BE2C (cell line): ENCODE data around the gene MAPK4.

Experiments
- DNase-seq: peaks from one replicate; pipeline ENCODE4 v3.0.0-alpha.2; 2020
- H3K27me3 ChIP-seq: fragments of 250-450 bp; sonication (Bioruptor Pico); 2 replicates; pipeline ENCODE4 v1.5.1; 2020; ENCODE audit warnings: mild to moderate bottlenecking
- H3K36me3 ChIP-seq: fragments of 250-450 bp; sonication (Bioruptor Pico); 2 replicates; pipeline ENCODE4 v1.5.1; 2020; ENCODE audit warnings: mild to moderate bottlenecking
- H3K4me1 ChIP-seq: fragments of 250-450 bp; sonication (Bioruptor Pico); 2 replicates; pipeline ENCODE4 v1.5.1; 2020
- H3K4me3 ChIP-seq: 2 replicates; pipeline ENCODE4 v1.5.1; 2011; ENCODE audit warnings: low read depth, low read length
- H3K9me3 ChIP-seq: fragments of 250-450 bp; sonication (Bioruptor Pico); 2 replicates; pipeline ENCODE4 v1.5.1; 2020
- CTCF ChIP-seq: IDR thresholded peaks from 2 replicates; pipeline ENCODE4 v1.5.1; 2012; ENCODE audit warnings: mild to moderate bottlenecking, low read depth, low read length

The MAPK4 gene

GRCh38 chr18:50719471-50720324 lies 159.8 kb downstream of the MAPK4 start:
- H3K36me3 ChIP-seq, result no peaks in the 10 kb centered on the region
- H3K4me1 ChIP-seq, result no peaks in the 10 kb centered on the region
- H3K4me3 ChIP-seq, result no peak overlapping the region
- no peaks in the 10 kb centered on the region for H3K27me3 ChIP-seq
- no peaks in the 10 kb centered on the region for H3K9me3 ChIP-seq
- no peak for DNase-seq
- TF ChIP-seq CTCF, result no peak

GRCh38 chr18:50720325-50720674 lies 160.4 kb downstream of the MAPK4 start:
- Histone ChIP-seq H3K4me3 (no peak overlapping the region), H3K9me3 (no peaks in the 10 kb centered on the region), H3K4me1 (no peaks in the 10 kb centered on the region), H3K36me3 (no peaks in the 10 kb centered on the region), H3K27me3 (no peaks in the 10 kb centered on the region)
- DNase-seq, result no peak
- no peak for TF ChIP-seq CTCF

- no peak for TF ChIP-seq CTCF
- no peaks in the 10 kb centered on the region for H3K9me3 ChIP-seq
- no peaks in the 10 kb centered on the region for H3K36me3 ChIP-seq
- no peak overlapping the region for H3K4me3 ChIP-seq
- no peak for DNase-seq
- no peaks in the 10 kb centered on the region for H3K4me1 ChIP-seq
- no peaks in the 10 kb centered on the region for H3K27me3 ChIP-seq
Observed at GRCh38 chr18:50721006-50721405, 161.1 kb downstream of the MAPK4 start.

GRCh38 chr18:50721451-50722120 lies 161.7 kb downstream of the MAPK4 start:
- Histone ChIP-seq H3K36me3 (no peaks in the 10 kb centered on the region), H3K9me3 (no peaks in the 10 kb centered on the region), H3K4me1 (no peaks in the 10 kb centered on the region), H3K4me3 (no peak overlapping the region), H3K27me3 (no peaks in the 10 kb centered on the region)
- TF ChIP-seq CTCF, result no peak
- DNase-seq, result no peak

GRCh38 chr18:50722311-50722710 lies 162.4 kb downstream of the MAPK4 start:
- Histone ChIP-seq H3K27me3 (no peaks in the 10 kb centered on the region), H3K9me3 (no peaks in the 10 kb centered on the region), H3K4me1 (no peaks in the 10 kb centered on the region), H3K36me3 (no peaks in the 10 kb centered on the region), H3K4me3 (no peak overlapping the region)
- TF ChIP-seq CTCF, result no peak
- no peak for DNase-seq

- Histone ChIP-seq H3K4me3 (no peak overlapping the region), H3K27me3 (no peaks in the 10 kb centered on the region), H3K36me3 (no peaks in the 10 kb centered on the region), H3K4me1 (no peaks in the 10 kb centered on the region), H3K9me3 (no peaks in the 10 kb centered on the region)
- no peak for TF ChIP-seq CTCF
- DNase-seq, result no peak
Observed at GRCh38 chr18:50724751-50725151, 164.9 kb downstream of the MAPK4 start.
